ENCODE data around the gene PITPNC1. TPM values are rescaled to one million over a fixed set of nuclear protein-coding genes. Genes with fewer than 3 reads are reported as not detected.

The PITPNC1 gene
- total RNA-seq, 4 donors from 2014 or later: 1.9 to 12.4 (median 5.2) TPM

GRCh38 chr17:67557921-67558320 lies 180.8 kb downstream of the PITPNC1 start:
- Histone ChIP-seq H3K4me1 (no peaks in the 10 kb centered on the region), H3K36me3 (no peaks in the 10 kb centered on the region), H3K4me3 (no peak overlapping the region), H3K27me3 (no peaks in the 10 kb centered on the region), H3K9me3 (no peaks in the 10 kb centered on the region), H3K27ac (no peak overlapping the region)
- TF ChIP-seq POLR2A (IDR thresholded peaks at IDR 0.05): no peak
- no peak for TF ChIP-seq CTCF (IDR thresholded peaks at IDR 0.05)
- no peak for DNase-seq

- Histone ChIP-seq H3K4me1 (no peaks in the 10 kb centered on the region), H3K27ac (no peak overlapping the region), H3K36me3 (no peaks in the 10 kb centered on the region), H3K4me3 (no peak overlapping the region), H3K27me3 (no peaks in the 10 kb centered on the region), H3K9me3 (no peaks in the 10 kb centered on the region)
- TF ChIP-seq POLR2A (IDR thresholded peaks at IDR 0.05): no peak
- TF ChIP-seq CTCF (IDR thresholded peaks at IDR 0.05): no peak
- no peak for DNase-seq
These were observed 181.8 kb downstream of the PITPNC1 start for GRCh38 chr17:67558740-67559380.

GRCh38 chr17:67559381-67559966 lies 182.4 kb downstream of the PITPNC1 start:
- no peak for DNase-seq
- no peaks in the 10 kb centered on the region for H3K9me3 ChIP-seq
- no peak overlapping the region for H3K4me3 ChIP-seq
- H3K36me3 ChIP-seq: no peaks in the 10 kb centered on the region
- no peaks in the 10 kb centered on the region for H3K27me3 ChIP-seq
- no peak for TF ChIP-seq POLR2A (IDR thresholded peaks at IDR 0.05)
- peak in 4 of 6 experiments; percentile 11 to 47 (median 30) for TF ChIP-seq CTCF (IDR thresholded peaks at IDR 0.05)
- no peaks in the 10 kb centered on the region for H3K4me1 ChIP-seq
- H3K27ac ChIP-seq: no peak overlapping the region

- no peak overlapping the region for H3K4me3 ChIP-seq
- no peaks in the 10 kb centered on the region for H3K9me3 ChIP-seq
- no peak for DNase-seq
- no peak for TF ChIP-seq CTCF (IDR thresholded peaks at IDR 0.05)
- no peak for TF ChIP-seq POLR2A (IDR thresholded peaks at IDR 0.05)
- no peaks in the 10 kb centered on the region for H3K4me1 ChIP-seq
- H3K27ac ChIP-seq: no peak overlapping the region
- H3K36me3 ChIP-seq: no peaks in the 10 kb centered on the region
- no peaks in the 10 kb centered on the region for H3K27me3 ChIP-seq
These were observed 184.9 kb downstream of the PITPNC1 start for GRCh38 chr17:67562005-67562404.

GRCh38 chr17:67563692-67564228 lies 186.7 kb downstream of the PITPNC1 start:
- TF ChIP-seq CTCF (IDR thresholded peaks at IDR 0.05): no peak
- no peak for TF ChIP-seq POLR2A (IDR thresholded peaks at IDR 0.05)
- no peak for DNase-seq
- no peaks in the 10 kb centered on the region for H3K36me3 ChIP-seq
- H3K4me1 ChIP-seq: no peaks in the 10 kb centered on the region
- no peak overlapping the region for H3K27ac ChIP-seq
- no peaks in the 10 kb centered on the region for H3K27me3 ChIP-seq
- H3K9me3 ChIP-seq: no peaks in the 10 kb centered on the region
- no peak overlapping the region for H3K4me3 ChIP-seq

Data from Peyer's patch (tissue), 4 donors.